Measurements from ENCODE around the gene TERT.

Gene TERT

DNA sequence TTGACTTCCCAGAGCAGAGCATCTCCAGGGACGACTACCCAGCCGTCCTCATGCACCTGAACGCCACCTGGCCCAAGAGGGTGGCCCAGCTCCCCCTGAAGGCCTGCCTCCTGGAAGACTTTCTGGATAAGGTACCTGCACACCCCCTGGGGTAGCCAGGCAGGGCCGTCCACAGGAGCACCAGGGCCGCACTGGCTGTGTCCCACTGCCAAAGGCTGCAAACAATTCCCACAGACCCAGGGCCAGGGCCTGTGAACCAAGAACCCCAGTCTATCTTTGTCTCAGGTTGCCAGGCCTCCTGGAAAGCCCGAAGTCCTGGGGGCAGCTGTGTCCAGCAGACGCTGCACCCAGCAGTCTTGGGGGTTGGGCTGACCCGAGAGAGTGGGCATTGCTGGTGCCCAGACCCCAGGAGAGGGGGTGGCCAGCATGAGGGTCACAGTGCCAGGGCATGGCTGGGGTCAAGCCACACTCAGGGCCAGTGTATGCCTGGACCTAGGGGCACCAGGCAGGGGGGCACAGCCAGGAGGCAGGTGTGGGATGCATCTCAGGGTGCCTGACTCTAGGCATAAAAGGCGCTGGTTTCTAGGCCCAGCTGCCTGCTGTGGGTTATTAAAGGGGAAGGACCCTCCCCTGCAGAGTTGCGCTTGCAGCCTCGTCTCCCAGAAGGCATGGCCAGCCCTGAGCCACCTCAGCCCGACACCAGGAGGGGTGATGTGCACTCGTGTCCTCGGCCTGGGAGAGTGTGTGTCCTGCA is 52.0 kb downstream of the TERT start:
- no peak overlapping the region for H3K4me3 ChIP-seq (ENCODE audit: low read depth, low read length)
- TF ChIP-seq, protein P1, sequence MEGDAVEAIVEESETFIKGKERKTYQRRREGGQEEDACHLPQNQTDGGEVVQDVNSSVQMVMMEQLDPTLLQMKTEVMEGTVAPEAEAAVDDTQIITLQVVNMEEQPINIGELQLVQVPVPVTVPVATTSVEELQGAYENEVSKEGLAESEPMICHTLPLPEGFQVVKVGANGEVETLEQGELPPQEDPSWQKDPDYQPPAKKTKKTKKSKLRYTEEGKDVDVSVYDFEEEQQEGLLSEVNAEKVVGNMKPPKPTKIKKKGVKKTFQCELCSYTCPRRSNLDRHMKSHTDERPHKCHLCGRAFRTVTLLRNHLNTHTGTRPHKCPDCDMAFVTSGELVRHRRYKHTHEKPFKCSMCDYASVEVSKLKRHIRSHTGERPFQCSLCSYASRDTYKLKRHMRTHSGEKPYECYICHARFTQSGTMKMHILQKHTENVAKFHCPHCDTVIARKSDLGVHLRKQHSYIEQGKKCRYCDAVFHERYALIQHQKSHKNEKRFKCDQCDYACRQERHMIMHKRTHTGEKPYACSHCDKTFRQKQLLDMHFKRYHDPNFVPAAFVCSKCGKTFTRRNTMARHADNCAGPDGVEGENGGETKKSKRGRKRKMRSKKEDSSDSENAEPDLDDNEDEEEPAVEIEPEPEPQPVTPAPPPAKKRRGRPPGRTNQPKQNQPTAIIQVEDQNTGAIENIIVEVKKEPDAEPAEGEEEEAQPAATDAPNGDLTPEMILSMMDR (IDR thresholded peaks at IDR 0.05; ENCODE audit: borderline replicate concordance, insufficient read depth, low read depth, low read length) = no peak

DNA sequence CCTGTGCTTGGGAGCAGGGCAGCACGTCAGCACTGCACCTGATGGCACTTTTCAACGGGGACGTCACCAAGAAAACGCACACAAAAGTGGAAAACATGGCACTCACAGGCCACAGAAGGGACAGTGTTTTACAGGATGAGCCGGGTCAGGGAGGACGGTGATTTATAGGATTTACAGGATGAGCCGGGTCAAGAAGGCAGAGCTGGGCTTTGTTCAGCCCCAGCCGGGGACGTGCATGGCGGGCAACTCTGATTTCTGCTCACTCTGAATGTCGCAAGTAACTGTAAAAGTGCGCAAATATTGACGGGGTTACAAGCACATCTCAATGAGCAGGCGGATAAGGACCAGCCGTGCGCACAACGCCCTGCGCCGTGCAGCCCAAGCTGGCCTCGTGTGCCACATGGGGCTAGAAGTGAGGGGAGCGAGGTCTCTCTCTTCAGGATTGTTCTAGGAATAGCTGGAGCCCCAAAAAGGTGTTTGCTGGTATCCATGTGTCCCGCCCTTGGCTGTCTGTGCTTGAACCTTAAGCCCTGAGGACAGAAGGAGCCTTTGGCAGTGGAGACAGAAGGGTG is 53.3 kb downstream of the TERT start:
- no peak overlapping the region for H3K4me3 ChIP-seq (ENCODE audit: low read depth, low read length)
- TF ChIP-seq, protein P1 (IDR thresholded peaks at IDR 0.05; ENCODE audit: borderline replicate concordance, insufficient read depth, low read depth, low read length) = no peak

DNA sequence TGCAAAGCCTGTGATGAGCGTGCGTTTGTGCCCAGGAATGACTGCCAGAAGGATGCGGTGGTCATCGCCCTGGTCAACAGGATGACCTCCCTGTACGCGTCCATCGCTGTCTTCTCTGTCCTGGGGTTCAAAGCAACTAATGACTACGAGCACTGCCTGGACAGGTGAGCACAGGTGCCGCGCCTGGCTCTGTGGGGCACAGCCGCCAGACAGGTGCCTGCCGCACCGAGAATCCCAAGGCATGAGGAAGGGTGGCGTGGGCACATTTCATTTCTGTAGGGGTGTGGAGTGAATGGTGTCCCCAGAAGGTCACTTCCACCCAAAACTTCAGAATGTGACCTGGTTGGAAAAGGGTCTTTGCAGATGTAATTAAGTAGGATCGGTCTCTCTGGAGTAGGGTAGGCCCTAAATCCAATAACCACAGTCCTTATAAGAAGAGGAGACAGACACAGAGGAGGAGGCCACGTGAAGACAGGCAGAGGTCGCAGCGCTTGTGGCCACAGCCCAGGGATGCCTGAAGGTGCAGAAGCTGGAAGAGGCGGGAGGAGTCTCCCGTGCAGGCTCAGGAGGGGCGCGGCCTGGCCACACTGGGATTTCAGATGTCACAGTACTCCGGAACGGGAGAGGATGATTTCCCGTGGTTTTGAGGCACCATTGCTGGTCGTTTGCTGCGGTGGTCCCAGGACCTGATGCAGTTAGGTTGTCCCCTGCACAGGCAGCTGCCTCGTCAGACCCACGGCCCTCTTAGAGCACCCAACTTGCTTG is 54.2 kb downstream of the TERT start:
- TF ChIP-seq, protein P1 (IDR thresholded peaks at IDR 0.05; ENCODE audit: borderline replicate concordance, insufficient read depth, low read depth, low read length) = no peak
- H3K4me3 ChIP-seq (ENCODE audit: low read depth, low read length) = no peak overlapping the region

DNA sequence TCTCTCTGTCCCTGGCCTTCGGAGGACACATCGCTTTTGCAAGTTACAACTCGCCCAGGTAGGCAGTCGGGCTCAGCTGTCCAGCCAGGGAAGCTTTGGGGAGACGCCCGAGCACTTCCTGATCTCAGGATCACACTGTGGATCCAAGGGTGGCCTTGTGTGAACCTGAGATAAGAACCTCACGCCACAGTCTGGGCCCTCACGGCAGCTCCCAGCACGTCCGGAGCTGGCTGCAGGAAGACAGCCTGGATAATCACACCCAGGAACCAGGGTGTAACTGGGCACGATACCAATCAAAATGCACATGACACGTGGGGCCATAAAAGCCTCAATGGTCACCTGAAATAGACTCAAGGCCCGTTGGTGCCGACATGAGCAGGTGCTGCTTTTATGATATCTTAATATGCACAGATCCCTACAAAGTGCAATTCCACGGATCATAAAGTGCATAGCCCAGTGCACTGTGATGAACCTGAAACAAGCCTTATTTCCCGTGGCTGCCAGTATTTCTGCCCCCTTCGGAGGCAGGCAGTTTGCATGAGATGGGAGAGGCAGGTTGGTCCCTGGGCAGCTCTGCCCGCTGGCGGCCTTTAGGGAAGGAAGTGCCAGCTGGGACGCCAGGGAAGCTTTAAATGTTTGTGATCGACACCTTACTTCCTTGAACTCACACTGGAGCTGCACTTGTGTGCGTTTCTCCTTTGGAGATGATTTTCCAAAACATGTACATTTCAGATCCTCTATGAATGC is 55.2 kb downstream of the TERT start:
- TF ChIP-seq, protein P1 (IDR thresholded peaks at IDR 0.05; ENCODE audit: borderline replicate concordance, insufficient read depth, low read depth, low read length) = no peak
- H3K4me3 ChIP-seq (ENCODE audit: low read depth, low read length) = no peak overlapping the region

DNA sequence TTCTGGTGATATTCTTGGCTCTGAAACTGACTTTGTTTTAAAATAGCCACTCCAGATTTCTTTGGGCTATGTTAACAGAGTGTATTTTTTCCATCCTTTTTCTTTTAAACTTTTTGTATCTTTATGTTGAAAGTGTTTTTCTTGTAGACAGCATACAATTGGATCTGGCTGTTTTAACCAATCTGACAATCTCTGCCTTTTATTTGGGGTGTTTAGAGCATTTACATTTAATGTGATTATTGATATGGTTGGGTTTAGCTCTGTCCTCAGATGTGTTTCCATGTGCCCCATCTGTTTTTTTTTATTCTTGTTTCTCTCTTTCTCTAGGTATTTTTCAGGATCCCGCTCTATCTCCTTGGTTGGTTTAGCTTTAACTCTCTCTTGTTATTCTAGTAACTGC is 59.0 kb downstream of the TERT start:
- TF ChIP-seq, protein P1 (IDR thresholded peaks at IDR 0.05; ENCODE audit: borderline replicate concordance, insufficient read depth, low read depth, low read length) = no peak
- H3K4me3 ChIP-seq (ENCODE audit: low read depth, low read length) = no peak overlapping the region

DNA sequence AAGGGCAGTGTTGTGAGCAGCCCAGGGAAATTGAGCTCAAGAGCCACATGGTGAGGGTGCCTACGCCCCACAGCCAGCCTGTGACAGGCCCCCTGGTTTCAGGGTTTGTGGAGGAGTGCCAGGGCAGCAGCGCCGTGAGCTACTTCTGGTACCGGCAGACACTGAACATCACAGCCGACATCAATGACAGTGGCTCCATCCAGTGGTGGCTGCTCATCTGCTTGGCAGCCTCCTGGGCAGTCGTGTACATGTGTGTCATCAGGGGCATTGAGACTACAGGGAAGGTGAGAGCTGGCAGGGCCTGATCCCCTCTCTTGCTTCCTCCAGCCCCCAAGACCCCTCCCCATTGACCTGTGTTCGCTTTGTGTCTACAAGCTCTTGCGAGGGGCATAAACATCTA is 59.5 kb downstream of the TERT start:
- TF ChIP-seq, protein P1 (IDR thresholded peaks at IDR 0.05; ENCODE audit: borderline replicate concordance, insufficient read depth, low read depth, low read length) = no peak
- no peak overlapping the region for H3K4me3 ChIP-seq (ENCODE audit: low read depth, low read length)

Data from GM12875 (cell line).